ENCODE measurements around the gene LCN15. TPM values are rescaled to one million over a fixed set of nuclear protein-coding genes. Genes with fewer than 3 reads are reported as not detected.

The LCN15 gene
- total RNA-seq, 4 donors from 2014 or later = not detected

GRCh38 chr9:136760424-136760823 is 3.9 kb downstream of the LCN15 start:
- DNase-seq = no peak

GRCh38 chr9:136759436-136760325 is 4.6 kb downstream of the LCN15 start:
- no peak overlapping the region for H3K4me3 ChIP-seq
- 76 to 84% methylated on average over 6 to 12 of the region's 27 CpGs for WGBS, 2 donors
- peaks cover 0 to 78% (median 5%) of the 10 kb centered on the region in 4 donors for H3K27me3 ChIP-seq
- DNase-seq = no peak
- no peaks in the 10 kb centered on the region for H3K36me3 ChIP-seq
- peaks cover 0 to 13% (median 0%) of the 10 kb centered on the region in 3 donors for H3K9me3 ChIP-seq
- intact Hi-C loops (cut with DNase I) = no loop called here
- TF ChIP-seq POLR2A (IDR thresholded peaks at IDR 0.05) = no peak
- TF ChIP-seq CTCF (IDR thresholded peaks at IDR 0.05) = no peak
- peaks cover 0 to 16% (median 0%) of the 10 kb centered on the region in 3 donors for H3K4me1 ChIP-seq
- H3K27ac ChIP-seq = no peak overlapping the region

More at GRCh38 chr9:136760424-136760823, 3.9 kb downstream of the LCN15 start:
- Histone ChIP-seq H3K4me3 (no peak overlapping the region), H3K27me3 (peaks cover 0 to 80% (median 5%) of the 10 kb centered on the region in 4 donors), H3K9me3 (peaks cover 0 to 12% (median 0%) of the 10 kb centered on the region in 3 donors), H3K27ac (no peak overlapping the region), H3K36me3 (no peaks in the 10 kb centered on the region), H3K4me1 (peaks cover 0 to 16% (median 0%) of the 10 kb centered on the region in 3 donors)
- TF ChIP-seq POLR2A (IDR thresholded peaks at IDR 0.05) (no peak), CTCF (IDR thresholded peaks at IDR 0.05) (no peak)
- intact Hi-C loops (cut with DNase I) = no loop called here
- WGBS, 2 donors = 34 to 100% methylated on average over 1 to 3 of the region's 25 CpGs

GRCh38 chr9:136759001-136759400 is 5.3 kb downstream of the LCN15 start:
- Histone ChIP-seq H3K9me3 (peaks cover 0 to 13% (median 0%) of the 10 kb centered on the region in 3 donors), H3K36me3 (no peaks in the 10 kb centered on the region), H3K27ac (no peak overlapping the region), H3K4me1 (peaks cover 0 to 16% (median 0%) of the 10 kb centered on the region in 3 donors), H3K4me3 (no peak overlapping the region), H3K27me3 (peaks cover 0 to 77% (median 4%) of the 10 kb centered on the region in 4 donors)
- 90% methylated on average over 2 of the region's 9 CpGs; no CpG with 5 or more reads in 1 of the 2 donors for WGBS, 2 donors
- no peak for DNase-seq
- intact Hi-C loops (cut with DNase I) = no loop called here
- TF ChIP-seq POLR2A (IDR thresholded peaks at IDR 0.05) (no peak), CTCF (IDR thresholded peaks at IDR 0.05) (no peak)

- no peak for DNase-seq
- intact Hi-C loops (cut with DNase I) = no loop called here
- 53 to 88% methylated on average over 3 to 5 of the region's 20 CpGs for WGBS, 2 donors
- peaks cover 0 to 13% (median 0%) of the 10 kb centered on the region in 3 donors for H3K9me3 ChIP-seq
- H3K27ac ChIP-seq = no peak overlapping the region
- TF ChIP-seq CTCF (IDR thresholded peaks at IDR 0.05) (no peak), POLR2A (IDR thresholded peaks at IDR 0.05) (no peak)
- peaks cover 0 to 73% (median 0%) of the 10 kb centered on the region in 4 donors for H3K27me3 ChIP-seq
- no peaks in the 10 kb centered on the region for H3K36me3 ChIP-seq
- no peak overlapping the region for H3K4me3 ChIP-seq
- H3K4me1 ChIP-seq = peaks cover 0 to 9% (median 0%) of the 10 kb centered on the region in 3 donors
These were observed 6.6 kb downstream of the LCN15 start for GRCh38 chr9:136757751-136758140.

- intact Hi-C loops (cut with DNase I) = no loop called here
- no peaks in the 10 kb centered on the region for H3K36me3 ChIP-seq
- H3K4me1 ChIP-seq = peaks cover 0 to 9% (median 0%) of the 10 kb centered on the region in 3 donors
- peaks cover 0 to 14% (median 0%) of the 10 kb centered on the region in 3 donors for H3K9me3 ChIP-seq
- H3K27me3 ChIP-seq = peaks cover 0 to 69% (median 0%) of the 10 kb centered on the region in 4 donors
- 76% methylated on average over 7 of the region's 20 CpGs; no CpG with 5 or more reads in 1 of the 2 donors for WGBS, 2 donors
- TF ChIP-seq POLR2A (IDR thresholded peaks at IDR 0.05) (no peak), CTCF (IDR thresholded peaks at IDR 0.05) (no peak)
- H3K27ac ChIP-seq = no peak overlapping the region
- DNase-seq = no peak
- no peak overlapping the region for H3K4me3 ChIP-seq
These were observed 7.0 kb downstream of the LCN15 start for GRCh38 chr9:136757328-136757727.
